Dermis microvascular lymphatic vessel endothelial cell (primary cell): ENCODE results near the gene C1orf87. TPM values are rescaled to one million over a fixed set of nuclear protein-coding genes. Genes with fewer than 3 reads are reported as not detected.
"Not testable (repeated sequence)": the region's sequence is repeated elsewhere in the genome, so short reads cannot be mapped to it uniquely, and the experiment has no call there.

Experiments used
- DNase-seq, 2 donors: peaks; one replicate each; pipeline versions ENCODE4 v3.0.0 to v3.0.0-alpha.2; 2010; ENCODE audit warnings: low read depth in 2 of 2
- total RNA-seq: library from RNA; depleted of rRNA; stranded (reverse); fragments of >200 nt; gene quantifications from 2 replicates; pipeline ENCODE4 v1.2.1, GENCODE V29; 2014

C1orf87 gene
- total RNA-seq, 1 donor from 2014 or later, result not detected

GRCh38 chr1:59994302-59995198 lies 79.0 kb downstream of the C1orf87 start:
- no peak for DNase-seq

- DNase-seq, result no peak
These were observed 81.3 kb downstream of the C1orf87 start for GRCh38 chr1:59992040-59992820.

- DNase-seq, result no peak
These were observed 83.1 kb downstream of the C1orf87 start for GRCh38 chr1:59990470-59990869.

- DNase-seq, result no peak
These were observed 86.9 kb downstream of the C1orf87 start for GRCh38 chr1:59986516-59987310.

- no peak for DNase-seq
These were observed 87.6 kb downstream of the C1orf87 start for GRCh38 chr1:59985911-59986515.

GRCh38 chr1:59979666-59980065 lies 93.9 kb downstream of the C1orf87 start:
- DNase-seq, result no peak

GRCh38 chr1:59978511-59978910 lies 95.1 kb downstream of the C1orf87 start:
- no peak for DNase-seq

GRCh38 chr1:59978026-59978425 lies 95.5 kb downstream of the C1orf87 start:
- DNase-seq, result no peak

GRCh38 chr1:59977075-59977410 lies 96.5 kb downstream of the C1orf87 start:
- DNase-seq, result no peak

- peak; percentile 18 to 52 for DNase-seq
These were observed 97.1 kb downstream of the C1orf87 start for GRCh38 chr1:59976194-59977074.

GRCh38 chr1:59973719-59974118 lies 99.9 kb downstream of the C1orf87 start:
- no peak for DNase-seq

GRCh38 chr1:59972216-59972927 lies 101.2 kb downstream of the C1orf87 start:
- DNase-seq, result no peak

- DNase-seq, result peak; percentile 3 to 52
These were observed 102.1 kb downstream of the C1orf87 start for GRCh38 chr1:59971464-59971911.

GRCh38 chr1:59969542-59970175 lies 103.9 kb downstream of the C1orf87 start:
- DNase-seq, result not testable (repeated sequence)

GRCh38 chr1:59968746-59969145 lies 104.8 kb downstream of the C1orf87 start:
- not testable (repeated sequence) for DNase-seq

GRCh38 chr1:59967780-59968179 lies 105.8 kb downstream of the C1orf87 start:
- DNase-seq, result no peak

GRCh38 chr1:59967141-59967697 lies 106.4 kb downstream of the C1orf87 start:
- DNase-seq, result no peak

- no peak for DNase-seq
These were observed 121.5 kb downstream of the C1orf87 start for GRCh38 chr1:59952065-59952464.

GRCh38 chr1:59949648-59950047 lies 123.9 kb downstream of the C1orf87 start:
- no peak for DNase-seq
